ENCODE measurements around the gene PIEZO2.

Gene PIEZO2

DNA sequence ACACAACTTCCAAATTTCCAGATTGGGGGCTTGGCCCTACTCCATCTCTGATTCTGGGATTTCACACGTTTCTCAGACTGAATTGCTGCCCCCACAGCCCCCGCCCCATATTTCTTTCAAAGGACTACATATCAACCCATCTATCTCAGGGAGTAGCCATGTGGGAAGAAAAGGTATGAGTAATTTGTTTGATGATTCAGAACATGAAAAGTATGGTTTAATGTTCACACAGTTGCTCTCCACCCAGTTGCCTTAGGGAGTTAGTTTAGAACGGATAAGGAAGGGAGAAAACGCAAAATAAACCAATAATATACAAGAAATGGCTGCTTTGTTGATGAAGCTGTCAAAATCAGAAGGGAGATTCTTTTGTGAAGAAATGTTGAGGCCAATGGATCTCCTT lies 145.1 kb downstream of the PIEZO2 start:
- TF ChIP-seq EZH2phosphoT487 (conservative IDR thresholded peaks at IDR 0.05; ENCODE audit: low read length): no peak
- TF ChIP-seq, protein P1, sequence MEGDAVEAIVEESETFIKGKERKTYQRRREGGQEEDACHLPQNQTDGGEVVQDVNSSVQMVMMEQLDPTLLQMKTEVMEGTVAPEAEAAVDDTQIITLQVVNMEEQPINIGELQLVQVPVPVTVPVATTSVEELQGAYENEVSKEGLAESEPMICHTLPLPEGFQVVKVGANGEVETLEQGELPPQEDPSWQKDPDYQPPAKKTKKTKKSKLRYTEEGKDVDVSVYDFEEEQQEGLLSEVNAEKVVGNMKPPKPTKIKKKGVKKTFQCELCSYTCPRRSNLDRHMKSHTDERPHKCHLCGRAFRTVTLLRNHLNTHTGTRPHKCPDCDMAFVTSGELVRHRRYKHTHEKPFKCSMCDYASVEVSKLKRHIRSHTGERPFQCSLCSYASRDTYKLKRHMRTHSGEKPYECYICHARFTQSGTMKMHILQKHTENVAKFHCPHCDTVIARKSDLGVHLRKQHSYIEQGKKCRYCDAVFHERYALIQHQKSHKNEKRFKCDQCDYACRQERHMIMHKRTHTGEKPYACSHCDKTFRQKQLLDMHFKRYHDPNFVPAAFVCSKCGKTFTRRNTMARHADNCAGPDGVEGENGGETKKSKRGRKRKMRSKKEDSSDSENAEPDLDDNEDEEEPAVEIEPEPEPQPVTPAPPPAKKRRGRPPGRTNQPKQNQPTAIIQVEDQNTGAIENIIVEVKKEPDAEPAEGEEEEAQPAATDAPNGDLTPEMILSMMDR (IDR thresholded peaks at IDR 0.05; ENCODE audit: insufficient read depth, low read length, poor library complexity, severe bottlenecking): no peak
- no peak overlapping the region for H3K9ac ChIP-seq (ENCODE audit: low read length)
- H2AFZ ChIP-seq (ENCODE audit: low read depth, low read length, severe bottlenecking): no peak overlapping the region
- H3K9me3 ChIP-seq (ENCODE audit: insufficient read depth, low read length): no peaks in the 10 kb centered on the region
- no peaks in the 10 kb centered on the region for H4K20me1 ChIP-seq (ENCODE audit: low read depth, low read length)
- no peaks in the 10 kb centered on the region for H3K27me3 ChIP-seq (ENCODE audit: low read length)
- H3K4me3 ChIP-seq (ENCODE audit: insufficient read depth, low read length, poor library complexity, severe bottlenecking): no peak overlapping the region
- H3F3A ChIP-seq (ENCODE audit: insufficient read depth): no peaks in the 10 kb centered on the region
- no peak overlapping the region for H3K27ac ChIP-seq (ENCODE audit: low read depth, low read length)
- H3K79me2 ChIP-seq (ENCODE audit: insufficient read depth, low read length): no peaks in the 10 kb centered on the region
- no peaks in the 10 kb centered on the region for H3K36me3 ChIP-seq (ENCODE audit: low read length)
- no peak overlapping the region for H3K4me2 ChIP-seq (ENCODE audit: low read depth, low read length, poor library complexity, severe bottlenecking)
- H3K9me2 ChIP-seq (replicated peaks; ENCODE audit: insufficient read depth, low read length): no peaks in the 10 kb centered on the region

DNA sequence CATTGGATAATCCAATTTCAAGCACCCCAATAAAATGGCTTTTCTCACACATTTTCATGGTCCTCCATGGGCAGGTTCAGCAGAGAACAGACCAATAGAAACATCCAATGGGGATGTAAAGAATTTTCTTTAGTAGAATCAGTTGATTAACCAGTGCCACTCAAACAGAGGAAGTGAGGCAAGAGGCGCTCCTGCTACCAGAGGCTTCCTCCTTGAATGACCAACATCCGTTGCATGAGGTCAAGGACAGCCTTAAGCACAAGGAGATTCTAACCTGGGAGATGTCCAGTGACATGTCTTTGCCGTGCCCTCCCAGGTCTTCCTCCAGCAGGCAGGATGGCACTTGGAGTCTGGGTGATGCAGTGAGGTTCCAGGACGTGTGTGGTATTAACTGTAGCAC lies 146.6 kb downstream of the PIEZO2 start:
- Histone ChIP-seq H4K20me1 (ENCODE audit: low read depth, low read length) (no peaks in the 10 kb centered on the region), H3K9me3 (ENCODE audit: insufficient read depth, low read length) (no peaks in the 10 kb centered on the region), H3K9ac (ENCODE audit: low read length) (no peak overlapping the region), H3K36me3 (ENCODE audit: low read length) (no peaks in the 10 kb centered on the region), H3K4me2 (ENCODE audit: low read depth, low read length, poor library complexity, severe bottlenecking) (no peak overlapping the region), H3K27me3 (ENCODE audit: low read length) (no peaks in the 10 kb centered on the region), H3K9me2 (replicated peaks; ENCODE audit: insufficient read depth, low read length) (no peaks in the 10 kb centered on the region), H3K4me3 (ENCODE audit: insufficient read depth, low read length, poor library complexity, severe bottlenecking) (no peak overlapping the region), H2AFZ (ENCODE audit: low read depth, low read length, severe bottlenecking) (no peak overlapping the region), H3K27ac (ENCODE audit: low read depth, low read length) (no peak overlapping the region), H3F3A (ENCODE audit: insufficient read depth) (no peaks in the 10 kb centered on the region), H3K79me2 (ENCODE audit: insufficient read depth, low read length) (no peaks in the 10 kb centered on the region)
- TF ChIP-seq, protein P1 (IDR thresholded peaks at IDR 0.05; ENCODE audit: insufficient read depth, low read length, poor library complexity, severe bottlenecking): no peak
- TF ChIP-seq EZH2phosphoT487 (conservative IDR thresholded peaks at IDR 0.05; ENCODE audit: low read length): no peak

DNA sequence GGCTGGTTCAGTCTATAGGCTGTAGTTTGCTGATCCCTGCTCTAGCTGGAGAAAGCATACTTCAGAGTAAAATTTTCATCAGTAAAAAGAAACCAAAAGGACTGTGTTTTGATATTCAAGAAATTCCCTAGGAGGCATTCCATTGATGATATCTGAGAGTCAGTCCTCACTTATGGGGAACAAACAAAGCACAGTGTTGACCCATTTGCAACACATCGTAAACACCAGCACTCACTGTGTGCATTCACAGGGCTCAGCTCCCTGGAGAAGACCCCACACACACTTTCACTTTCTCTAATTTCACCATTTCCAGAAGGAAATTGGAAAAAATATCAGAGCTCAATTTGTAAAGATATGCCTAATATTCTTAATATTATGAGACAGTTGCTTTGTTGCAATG lies 147.1 kb downstream of the PIEZO2 start:
- no peaks in the 10 kb centered on the region for H3K27me3 ChIP-seq (ENCODE audit: low read length)
- no peak overlapping the region for H2AFZ ChIP-seq (ENCODE audit: low read depth, low read length, severe bottlenecking)
- no peak overlapping the region for H3K4me2 ChIP-seq (ENCODE audit: low read depth, low read length, poor library complexity, severe bottlenecking)
- H4K20me1 ChIP-seq (ENCODE audit: low read depth, low read length): no peaks in the 10 kb centered on the region
- no peaks in the 10 kb centered on the region for H3K36me3 ChIP-seq (ENCODE audit: low read length)
- no peaks in the 10 kb centered on the region for H3K9me2 ChIP-seq (replicated peaks; ENCODE audit: insufficient read depth, low read length)
- H3K4me3 ChIP-seq (ENCODE audit: insufficient read depth, low read length, poor library complexity, severe bottlenecking): no peak overlapping the region
- TF ChIP-seq, protein P1 (IDR thresholded peaks at IDR 0.05; ENCODE audit: insufficient read depth, low read length, poor library complexity, severe bottlenecking): no peak
- TF ChIP-seq EZH2phosphoT487 (conservative IDR thresholded peaks at IDR 0.05; ENCODE audit: low read length): no peak
- H3K79me2 ChIP-seq (ENCODE audit: insufficient read depth, low read length): no peaks in the 10 kb centered on the region
- H3K9ac ChIP-seq (ENCODE audit: low read length): no peak overlapping the region
- H3F3A ChIP-seq (ENCODE audit: insufficient read depth): no peaks in the 10 kb centered on the region
- H3K9me3 ChIP-seq (ENCODE audit: insufficient read depth, low read length): no peaks in the 10 kb centered on the region
- H3K27ac ChIP-seq (ENCODE audit: low read depth, low read length): no peak overlapping the region

Data from SU-DHL-6 (cell line).